ENCODE measurements around the gene LIPC.

The LIPC gene

GRCh38 chr15:58472221-58472620 is 40.4 kb downstream of the LIPC start:
- Histone ChIP-seq H3K36me3 (ENCODE audit: control insufficient read depth, insufficient read depth, low read length) (no peaks in the 10 kb centered on the region), H3K4me3 (ENCODE audit: low read length) (no peak overlapping the region), H3K4me1 (ENCODE audit: control insufficient read depth, insufficient read depth, low read length) (no peaks in the 10 kb centered on the region), H3K9me3 (ENCODE audit: control insufficient read depth, insufficient read depth, low read length) (no peaks in the 10 kb centered on the region), H3K27me3 (ENCODE audit: control insufficient read depth, insufficient read depth, low read length) (no peaks in the 10 kb centered on the region), H3K27ac (ENCODE audit: low read length) (no peak overlapping the region)
- DNase-seq (ENCODE audit: low read depth, low spot score), result no peak
- no CpG with 5 or more reads among the region's 4 CpGs for WGBS (ENCODE audit: insufficient coverage, insufficient read length)

- WGBS (ENCODE audit: insufficient coverage, insufficient read length), result no CpG with 5 or more reads among the region's 8 CpGs
- Histone ChIP-seq H3K4me3 (ENCODE audit: low read length) (no peak overlapping the region), H3K4me1 (ENCODE audit: control insufficient read depth, insufficient read depth, low read length) (no peaks in the 10 kb centered on the region), H3K36me3 (ENCODE audit: control insufficient read depth, insufficient read depth, low read length) (no peaks in the 10 kb centered on the region), H3K9me3 (ENCODE audit: control insufficient read depth, insufficient read depth, low read length) (no peaks in the 10 kb centered on the region), H3K27me3 (ENCODE audit: control insufficient read depth, insufficient read depth, low read length) (no peaks in the 10 kb centered on the region), H3K27ac (ENCODE audit: low read length) (no peak overlapping the region)
- DNase-seq (ENCODE audit: low read depth, low spot score), result no peak
These were observed 41.2 kb downstream of the LIPC start for GRCh38 chr15:58472821-58473581.

GRCh38 chr15:58473724-58474123 is 41.9 kb downstream of the LIPC start:
- DNase-seq (ENCODE audit: low read depth, low spot score), result no peak
- Histone ChIP-seq H3K27ac (ENCODE audit: low read length) (no peak overlapping the region), H3K27me3 (ENCODE audit: control insufficient read depth, insufficient read depth, low read length) (no peaks in the 10 kb centered on the region), H3K9me3 (ENCODE audit: control insufficient read depth, insufficient read depth, low read length) (no peaks in the 10 kb centered on the region), H3K4me3 (ENCODE audit: low read length) (no peak overlapping the region), H3K36me3 (ENCODE audit: control insufficient read depth, insufficient read depth, low read length) (no peaks in the 10 kb centered on the region), H3K4me1 (ENCODE audit: control insufficient read depth, insufficient read depth, low read length) (no peaks in the 10 kb centered on the region)
- no CpG with 5 or more reads among the region's 2 CpGs for WGBS (ENCODE audit: insufficient coverage, insufficient read length)

GRCh38 chr15:58474741-58475323 is 43.0 kb downstream of the LIPC start:
- Histone ChIP-seq H3K27me3 (ENCODE audit: control insufficient read depth, insufficient read depth, low read length) (no peaks in the 10 kb centered on the region), H3K9me3 (ENCODE audit: control insufficient read depth, insufficient read depth, low read length) (no peaks in the 10 kb centered on the region), H3K27ac (ENCODE audit: low read length) (no peak overlapping the region), H3K4me1 (ENCODE audit: control insufficient read depth, insufficient read depth, low read length) (no peaks in the 10 kb centered on the region), H3K4me3 (ENCODE audit: low read length) (no peak overlapping the region), H3K36me3 (ENCODE audit: control insufficient read depth, insufficient read depth, low read length) (no peaks in the 10 kb centered on the region)
- no peak for DNase-seq (ENCODE audit: low read depth, low spot score)
- no CpG with 5 or more reads among the region's 1 CpG for WGBS (ENCODE audit: insufficient coverage, insufficient read length)

- Histone ChIP-seq H3K9me3 (ENCODE audit: control insufficient read depth, insufficient read depth, low read length) (no peaks in the 10 kb centered on the region), H3K27me3 (ENCODE audit: control insufficient read depth, insufficient read depth, low read length) (no peaks in the 10 kb centered on the region), H3K4me1 (ENCODE audit: control insufficient read depth, insufficient read depth, low read length) (no peaks in the 10 kb centered on the region), H3K36me3 (ENCODE audit: control insufficient read depth, insufficient read depth, low read length) (no peaks in the 10 kb centered on the region), H3K4me3 (ENCODE audit: low read length) (no peak overlapping the region), H3K27ac (ENCODE audit: low read length) (no peak overlapping the region)
- WGBS (ENCODE audit: insufficient coverage, insufficient read length), result no CpG with 5 or more reads among the region's 7 CpGs
- DNase-seq (ENCODE audit: low read depth, low spot score), result no peak
These were observed 44.1 kb downstream of the LIPC start for GRCh38 chr15:58475573-58476524.

- Histone ChIP-seq H3K4me1 (ENCODE audit: control insufficient read depth, insufficient read depth, low read length) (no peaks in the 10 kb centered on the region), H3K36me3 (ENCODE audit: control insufficient read depth, insufficient read depth, low read length) (no peaks in the 10 kb centered on the region), H3K27me3 (ENCODE audit: control insufficient read depth, insufficient read depth, low read length) (no peaks in the 10 kb centered on the region), H3K27ac (ENCODE audit: low read length) (no peak overlapping the region), H3K4me3 (ENCODE audit: low read length) (no peak overlapping the region), H3K9me3 (ENCODE audit: control insufficient read depth, insufficient read depth, low read length) (no peaks in the 10 kb centered on the region)
- DNase-seq (ENCODE audit: low read depth, low spot score), result no peak
- no CpG with 5 or more reads among the region's 10 CpGs for WGBS (ENCODE audit: insufficient coverage, insufficient read length)
These were observed 44.9 kb downstream of the LIPC start for GRCh38 chr15:58476525-58477162.

DNA sequence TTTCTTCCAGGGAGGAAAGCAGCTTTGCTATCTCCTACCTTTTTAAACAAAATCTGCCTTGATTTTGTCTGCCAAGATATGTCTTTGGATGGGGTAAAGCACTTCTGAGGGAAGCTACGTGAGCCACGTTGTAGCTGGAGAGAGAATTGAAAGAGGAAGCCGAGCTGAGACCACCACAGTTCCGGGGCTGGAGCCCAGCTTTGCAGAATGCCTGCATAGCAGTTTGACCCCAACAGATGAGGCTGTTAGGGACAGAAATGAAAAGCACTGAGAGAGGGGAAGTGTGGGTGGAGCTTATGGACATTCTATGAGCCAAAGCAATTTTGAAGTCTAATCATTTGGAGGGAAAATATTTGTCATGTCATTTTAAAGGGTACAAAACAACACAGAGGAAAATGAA is 45.4 kb downstream of the LIPC start:
- Histone ChIP-seq H3K9me3 (ENCODE audit: control insufficient read depth, insufficient read depth, low read length) (no peaks in the 10 kb centered on the region), H3K4me1 (ENCODE audit: control insufficient read depth, insufficient read depth, low read length) (no peaks in the 10 kb centered on the region), H3K4me3 (ENCODE audit: low read length) (no peak overlapping the region), H3K36me3 (ENCODE audit: control insufficient read depth, insufficient read depth, low read length) (no peaks in the 10 kb centered on the region), H3K27ac (ENCODE audit: low read length) (no peak overlapping the region), H3K27me3 (ENCODE audit: control insufficient read depth, insufficient read depth, low read length) (no peaks in the 10 kb centered on the region)
- WGBS (ENCODE audit: insufficient coverage, insufficient read length), result no CpG with 5 or more reads among the region's 4 CpGs
- no peak for DNase-seq (ENCODE audit: low read depth, low spot score)

GRCh38 chr15:58478035-58478434 is 46.2 kb downstream of the LIPC start:
- Histone ChIP-seq H3K4me3 (ENCODE audit: low read length) (no peak overlapping the region), H3K36me3 (ENCODE audit: control insufficient read depth, insufficient read depth, low read length) (no peaks in the 10 kb centered on the region), H3K4me1 (ENCODE audit: control insufficient read depth, insufficient read depth, low read length) (no peaks in the 10 kb centered on the region), H3K27ac (ENCODE audit: low read length) (no peak overlapping the region), H3K27me3 (ENCODE audit: control insufficient read depth, insufficient read depth, low read length) (no peaks in the 10 kb centered on the region), H3K9me3 (ENCODE audit: control insufficient read depth, insufficient read depth, low read length) (no peaks in the 10 kb centered on the region)
- no CpG with 5 or more reads among the region's 3 CpGs for WGBS (ENCODE audit: insufficient coverage, insufficient read length)
- DNase-seq (ENCODE audit: low read depth, low spot score), result no peak

DNA sequence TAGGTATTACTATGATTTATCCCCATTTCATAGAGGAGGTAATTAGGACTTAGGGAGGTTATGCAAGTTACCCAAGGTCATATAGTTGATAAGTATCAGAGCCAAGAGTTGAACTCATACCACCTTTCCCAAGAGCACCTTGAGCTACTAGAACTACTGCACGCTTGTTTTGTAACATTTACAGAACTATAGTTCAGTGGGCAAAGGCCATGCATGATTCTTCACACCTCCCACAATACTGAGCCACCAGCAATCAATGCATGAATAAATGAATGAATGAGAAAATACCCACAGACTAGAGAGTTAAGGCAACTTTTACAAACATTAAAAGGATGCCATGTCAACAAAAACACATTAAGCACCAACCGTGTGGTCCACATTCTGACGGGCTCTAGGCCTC is 46.8 kb downstream of the LIPC start:
- H3K27me3 ChIP-seq (ENCODE audit: control insufficient read depth, insufficient read depth, low read length), result no peaks in the 10 kb centered on the region
- no peaks in the 10 kb centered on the region for H3K9me3 ChIP-seq (ENCODE audit: control insufficient read depth, insufficient read depth, low read length)
- DNase-seq (ENCODE audit: low read depth, low spot score), result no peak
- no peaks in the 10 kb centered on the region for H3K4me1 ChIP-seq (ENCODE audit: control insufficient read depth, insufficient read depth, low read length)
- no CpG with 5 or more reads among the region's 3 CpGs for WGBS (ENCODE audit: insufficient coverage, insufficient read length)
- no peaks in the 10 kb centered on the region for H3K36me3 ChIP-seq (ENCODE audit: control insufficient read depth, insufficient read depth, low read length)
- no peak overlapping the region for H3K4me3 ChIP-seq (ENCODE audit: low read length)
- no peak overlapping the region for H3K27ac ChIP-seq (ENCODE audit: low read length)

DNA sequence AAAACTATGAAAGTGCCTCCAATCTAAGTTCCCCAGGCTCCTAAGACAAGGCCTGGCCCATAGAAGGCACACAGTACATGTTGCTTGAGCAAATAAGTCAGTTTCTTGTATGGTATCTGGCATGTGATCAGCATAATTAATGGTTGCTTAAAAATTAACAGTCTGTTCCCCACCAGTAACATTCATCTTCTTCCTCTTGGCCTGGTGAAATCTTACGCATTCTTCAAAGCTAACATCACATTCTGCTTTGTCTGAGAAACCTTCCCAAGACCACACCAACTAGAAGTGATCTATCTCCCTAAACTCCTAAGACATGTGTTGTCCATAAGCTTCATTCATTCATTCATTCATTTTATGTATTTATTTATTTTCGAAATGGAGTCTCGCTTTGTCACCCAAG is 48.1 kb downstream of the LIPC start:
- H3K27me3 ChIP-seq (ENCODE audit: control insufficient read depth, insufficient read depth, low read length), result no peaks in the 10 kb centered on the region
- H3K27ac ChIP-seq (ENCODE audit: low read length), result no peak overlapping the region
- no peaks in the 10 kb centered on the region for H3K4me1 ChIP-seq (ENCODE audit: control insufficient read depth, insufficient read depth, low read length)
- H3K36me3 ChIP-seq (ENCODE audit: control insufficient read depth, insufficient read depth, low read length), result no peaks in the 10 kb centered on the region
- no peak for DNase-seq (ENCODE audit: low read depth, low spot score)
- no peak overlapping the region for H3K4me3 ChIP-seq (ENCODE audit: low read length)
- H3K9me3 ChIP-seq (ENCODE audit: control insufficient read depth, insufficient read depth, low read length), result no peaks in the 10 kb centered on the region
- WGBS (ENCODE audit: insufficient coverage, insufficient read length), result no CpG with 5 or more reads among the region's 3 CpGs
